Renal cortex interstitium (tissue), 11 donors: Measurements from ENCODE around the gene PDE12. TPM values are rescaled to one million over a fixed set of nuclear protein-coding genes. Genes with fewer than 3 reads are reported as not detected.
A peak's percentile ranks its signal among the peaks of the same experiment; 100 is the strongest.
"Not testable (repeated sequence)": the region's sequence is repeated elsewhere in the genome, so short reads cannot be mapped to it uniquely, and the experiment has no call there.

ENCODE experiments used
- DNase-seq, 11 donors: peaks; one replicate each; pipeline ENCODE4 v3.0.0-alpha.2; 2013; ENCODE audit warnings: low read depth in 9 of 11, low spot score in 4 of 11; ENCODE audit errors: extremely low read depth in 1 of 11
- polyA plus RNA-seq, 3 donors: library from polyadenylated mRNA; unstranded; fragments of 120-200 nt; gene quantifications; one replicate each; pipeline ENCODE4 v1.2.1, GENCODE V29; 2013; ENCODE audit not compliant: insufficient read length in 3 of 3

The PDE12 gene
- polyA plus RNA-seq, 3 donors: 12.4 to 13.2 (median 12.5) TPM

DNA sequence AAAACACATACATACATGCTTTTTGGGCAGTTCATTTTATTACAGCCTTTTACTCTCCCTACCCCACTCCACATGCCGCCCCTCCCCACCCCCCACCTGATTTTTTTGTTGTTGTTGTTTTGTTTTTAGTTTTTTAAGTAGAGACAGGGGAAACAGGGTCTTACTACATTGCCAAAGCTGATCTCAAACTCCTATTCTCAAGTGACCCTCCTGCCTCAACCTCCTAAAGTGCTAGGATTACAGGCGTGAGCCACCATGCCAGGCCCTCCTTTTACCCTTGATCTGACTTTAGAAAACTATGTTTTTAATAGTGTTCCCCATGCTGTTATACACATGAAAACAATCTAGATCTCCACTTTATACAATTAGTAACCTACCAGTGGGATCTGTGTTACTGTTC lies 14.8 kb downstream of the PDE12 start:
- no peak for DNase-seq

DNA sequence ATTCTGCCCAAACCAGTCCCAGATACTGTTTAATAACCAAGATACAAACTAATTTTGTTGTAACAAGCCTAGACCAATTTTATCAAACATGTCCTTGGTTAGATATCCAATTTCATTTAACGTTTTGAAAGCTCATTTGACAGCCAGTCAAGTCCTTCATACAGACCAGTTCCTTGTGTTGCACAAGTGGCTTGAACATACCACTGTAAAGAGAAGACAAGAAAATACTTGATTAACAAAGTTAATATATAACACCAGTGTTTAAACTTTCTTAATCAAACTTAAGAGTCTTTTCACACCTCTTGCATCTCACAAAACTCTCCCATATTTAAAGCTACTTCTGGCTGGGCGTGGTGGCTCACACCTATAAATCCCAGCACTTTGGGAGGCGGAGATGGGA lies 16.0 kb downstream of the PDE12 start:
- no peak for DNase-seq

DNA sequence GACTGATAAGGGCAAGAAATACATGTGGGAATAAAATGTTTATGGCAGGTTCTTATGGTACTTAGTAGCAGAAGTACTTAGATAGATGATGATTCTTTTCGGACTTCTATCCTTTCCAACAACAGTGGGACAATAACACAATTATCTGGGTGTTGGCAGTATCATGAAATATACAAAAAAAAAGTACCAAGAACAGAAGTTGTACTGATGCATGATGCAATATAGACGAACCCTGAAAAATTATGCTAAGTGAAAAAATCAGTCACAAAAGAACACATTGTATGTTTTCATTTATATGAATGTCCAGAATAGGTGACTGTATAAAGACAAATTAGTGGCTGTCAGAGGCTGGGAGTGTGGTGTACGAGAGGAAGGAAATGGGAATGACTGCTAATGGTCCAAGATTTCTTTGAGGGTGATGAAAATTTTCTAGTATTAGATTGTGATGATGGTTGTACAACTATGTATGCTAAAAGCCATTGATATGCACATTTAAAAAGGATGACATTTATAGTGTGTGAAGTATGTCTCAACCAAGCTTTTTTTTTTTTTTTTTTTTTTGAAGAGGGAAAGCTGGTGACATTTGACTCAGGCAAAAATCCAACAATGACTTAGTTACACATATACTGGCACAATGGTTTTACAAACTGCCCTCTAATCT lies 20.0 kb downstream of the PDE12 start:
- no peak for DNase-seq

DNA sequence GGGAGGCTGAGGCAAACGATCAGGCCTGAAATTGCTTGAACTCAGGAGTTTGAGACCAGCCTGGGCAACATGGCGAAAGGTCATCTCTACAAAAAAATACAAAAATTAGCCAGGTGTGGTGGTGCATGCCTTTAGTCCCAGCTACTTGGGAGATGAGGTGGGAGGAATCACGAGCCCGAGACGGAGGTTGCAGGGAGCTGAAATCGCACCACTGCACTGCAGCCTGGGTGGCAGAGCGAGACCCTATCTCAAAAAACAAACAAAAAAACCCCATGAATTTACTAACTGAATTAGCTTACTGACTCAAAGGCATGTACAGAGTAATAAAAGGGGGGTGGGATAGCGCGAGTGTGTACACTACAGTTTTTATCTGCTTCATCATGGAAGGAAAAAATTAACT lies 21.7 kb downstream of the PDE12 start:
- DNase-seq: peak in 1 of 11 donors; percentile 24

DNA sequence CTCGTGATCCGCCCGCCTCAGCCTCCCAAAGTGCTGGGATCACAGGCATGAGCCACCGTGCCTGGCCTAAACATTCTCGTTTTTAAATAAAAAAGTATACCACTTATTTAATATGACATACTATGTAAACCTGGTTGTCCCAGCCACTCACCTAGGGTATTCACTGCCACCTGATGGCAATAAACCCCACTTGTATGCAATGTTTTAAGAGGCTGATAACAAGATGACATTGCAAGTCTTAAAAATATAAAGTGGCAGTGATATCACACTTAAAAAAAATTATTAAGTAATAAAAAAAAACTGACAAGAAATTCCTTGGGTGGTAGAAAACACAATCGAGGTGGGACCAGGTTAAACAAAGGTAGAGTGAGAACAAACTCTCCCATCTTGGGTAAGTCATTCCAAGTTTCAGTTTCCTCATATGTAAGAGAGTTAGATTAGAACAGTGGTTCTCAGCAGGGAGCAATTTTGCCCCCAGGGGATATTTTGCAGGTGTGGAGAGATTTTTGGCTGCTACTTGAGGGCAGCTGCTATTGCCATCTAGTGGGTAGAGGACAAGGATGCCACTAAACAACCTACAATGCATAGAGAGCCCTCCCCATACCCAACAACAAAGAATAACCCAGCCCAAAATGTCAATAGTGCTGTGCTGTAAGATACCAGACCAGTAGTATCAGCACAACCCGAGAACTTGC lies 26.5 kb downstream of the PDE12 start:
- peak in 1 of 11 donors; percentile 11 for DNase-seq

DNA sequence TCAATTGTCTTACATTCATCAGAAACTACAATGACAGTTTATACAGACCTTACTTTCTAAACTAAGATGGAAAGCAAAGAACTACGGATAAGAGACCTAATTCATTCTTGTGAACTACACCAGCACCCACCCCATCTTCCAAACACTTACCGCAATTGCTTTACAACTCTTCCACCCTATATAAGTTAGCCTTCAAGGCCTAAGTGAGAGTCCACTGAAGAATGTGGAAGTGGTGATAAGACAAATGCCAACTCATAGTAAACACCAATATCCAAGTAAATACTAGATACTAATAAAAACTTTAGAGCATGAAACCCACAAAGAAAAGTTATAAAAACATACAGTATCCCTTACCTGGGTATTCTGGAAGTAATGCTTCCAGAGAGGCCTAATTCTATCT lies 27.5 kb downstream of the PDE12 start:
- DNase-seq: no peak

DNA sequence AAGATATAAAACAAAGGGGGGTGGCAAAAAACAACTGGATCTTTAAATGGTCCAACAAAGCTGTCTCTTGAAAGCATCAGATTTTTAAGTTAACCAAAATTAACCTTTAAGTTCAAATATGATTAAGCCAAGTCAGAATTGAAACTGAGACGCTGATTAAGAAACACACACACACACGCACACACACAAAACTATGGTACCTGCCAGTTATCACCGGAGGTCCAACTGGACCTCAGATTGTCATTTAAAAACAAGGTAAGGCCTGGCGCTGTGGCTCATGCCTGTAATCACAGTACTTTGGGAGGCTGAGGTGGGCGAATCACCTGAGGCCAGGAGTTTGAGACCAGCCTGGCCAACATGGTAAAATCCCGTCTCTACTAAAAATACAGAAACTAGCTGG lies 30.7 kb downstream of the PDE12 start:
- no peak for DNase-seq

DNA sequence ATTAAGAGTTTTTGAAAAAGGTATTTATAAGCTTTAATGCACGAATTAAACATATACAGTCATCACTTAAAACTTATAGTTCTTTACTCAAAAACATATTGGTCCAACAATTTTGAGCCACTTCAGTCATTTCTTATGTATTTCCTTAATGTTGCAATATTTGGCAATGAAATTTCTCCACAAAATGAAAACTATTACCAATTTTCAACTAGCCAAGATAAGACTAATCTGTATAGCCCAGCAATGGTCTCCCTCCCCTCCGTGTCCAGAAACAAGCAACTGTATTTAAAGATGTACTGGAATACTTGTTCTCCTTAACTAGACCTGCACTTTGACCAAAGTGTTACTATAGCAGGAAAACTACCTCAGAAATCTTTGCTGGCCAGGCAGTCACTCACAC lies 31.8 kb downstream of the PDE12 start:
- DNase-seq: no peak

DNA sequence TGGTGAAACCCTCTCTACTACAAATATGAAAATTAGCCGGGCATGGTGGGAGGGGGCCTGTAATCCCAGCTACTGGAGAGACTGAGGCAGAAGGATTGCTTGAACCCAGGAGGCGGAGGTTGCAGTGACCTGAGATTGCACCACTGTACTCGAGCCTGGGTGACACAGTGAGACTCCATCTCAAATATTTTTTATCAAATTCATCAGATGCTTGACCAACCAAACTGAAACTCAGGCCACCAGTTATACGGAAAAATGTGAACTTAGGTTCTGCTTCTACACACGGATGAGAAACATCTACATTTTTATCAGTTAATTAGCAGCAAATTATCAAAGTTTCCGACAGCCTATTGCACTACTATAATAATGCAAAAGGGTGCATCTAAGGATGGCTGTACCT lies 36.2 kb downstream of the PDE12 start:
- no peak for DNase-seq

DNA sequence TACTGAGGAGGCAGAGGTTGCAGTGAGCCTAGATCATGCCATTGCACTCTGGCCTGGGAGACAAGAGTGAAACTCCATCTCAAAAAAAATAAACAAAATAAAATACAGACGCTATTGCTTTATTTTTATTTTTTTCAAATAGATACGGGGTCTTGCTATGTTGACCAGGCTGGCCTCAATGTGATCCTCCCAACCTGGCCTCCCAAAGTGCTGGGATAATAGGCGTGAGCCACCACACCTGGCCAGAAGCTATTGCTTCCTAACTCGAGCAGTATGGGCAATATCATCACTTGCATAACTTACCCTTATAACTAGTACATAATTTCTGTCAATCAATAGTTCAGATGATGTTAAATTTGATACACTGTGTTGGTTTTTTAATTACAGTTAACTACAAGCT lies 38.1 kb downstream of the PDE12 start:
- no peak for DNase-seq

DNA sequence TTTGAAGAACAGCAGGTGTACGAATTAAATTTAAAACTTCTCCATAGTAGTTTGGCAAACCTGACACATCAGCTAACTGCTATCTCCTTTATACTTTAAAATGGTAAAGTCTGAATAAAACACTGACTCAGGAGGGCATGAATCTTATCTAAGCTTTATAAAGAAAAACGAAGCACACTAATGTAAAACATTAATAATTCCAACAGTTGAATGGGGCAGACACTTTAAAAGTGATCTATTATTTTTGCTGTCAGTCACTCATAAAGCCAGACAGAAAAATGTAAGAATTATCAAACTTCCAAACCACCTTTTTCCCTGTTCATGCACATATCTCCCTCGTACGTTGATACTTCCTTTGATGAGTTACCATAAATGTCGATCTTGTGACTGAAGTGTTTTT lies 38.5 kb downstream of the PDE12 start:
- DNase-seq: no peak

DNA sequence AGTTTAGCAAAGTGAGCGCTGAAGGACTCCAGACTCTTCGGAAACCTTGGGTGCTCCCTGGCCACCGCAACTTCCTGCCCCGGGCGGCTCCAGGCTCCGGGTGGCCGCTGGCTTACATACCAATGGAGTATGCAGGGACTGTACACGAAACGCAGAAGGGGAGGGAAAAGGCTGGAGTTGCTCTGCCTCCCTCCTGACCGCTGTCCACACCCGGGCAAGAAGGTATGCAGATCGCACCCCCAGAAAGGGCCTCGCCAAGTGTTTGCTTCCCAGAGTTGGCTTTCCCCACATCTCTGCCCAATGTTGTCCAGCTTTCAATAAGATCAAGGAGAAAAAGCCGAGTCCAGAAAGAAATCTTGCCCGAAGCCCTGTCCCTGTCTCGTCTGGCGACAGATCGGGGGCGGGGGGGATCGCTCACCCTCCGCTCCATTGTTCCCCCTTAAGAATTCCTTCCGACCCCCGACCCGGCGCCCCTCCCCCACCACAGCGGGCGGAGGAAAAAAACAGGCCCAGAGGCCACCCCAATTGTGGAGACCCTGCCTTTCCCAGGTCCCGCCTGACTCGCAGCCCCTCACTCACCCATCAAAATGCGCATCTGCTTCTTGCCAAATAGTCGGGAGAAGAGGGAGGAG lies 40.5 kb downstream of the PDE12 start:
- DNase-seq: peak in 8 of 11 donors; percentile 45 to 66 (median 56)

DNA sequence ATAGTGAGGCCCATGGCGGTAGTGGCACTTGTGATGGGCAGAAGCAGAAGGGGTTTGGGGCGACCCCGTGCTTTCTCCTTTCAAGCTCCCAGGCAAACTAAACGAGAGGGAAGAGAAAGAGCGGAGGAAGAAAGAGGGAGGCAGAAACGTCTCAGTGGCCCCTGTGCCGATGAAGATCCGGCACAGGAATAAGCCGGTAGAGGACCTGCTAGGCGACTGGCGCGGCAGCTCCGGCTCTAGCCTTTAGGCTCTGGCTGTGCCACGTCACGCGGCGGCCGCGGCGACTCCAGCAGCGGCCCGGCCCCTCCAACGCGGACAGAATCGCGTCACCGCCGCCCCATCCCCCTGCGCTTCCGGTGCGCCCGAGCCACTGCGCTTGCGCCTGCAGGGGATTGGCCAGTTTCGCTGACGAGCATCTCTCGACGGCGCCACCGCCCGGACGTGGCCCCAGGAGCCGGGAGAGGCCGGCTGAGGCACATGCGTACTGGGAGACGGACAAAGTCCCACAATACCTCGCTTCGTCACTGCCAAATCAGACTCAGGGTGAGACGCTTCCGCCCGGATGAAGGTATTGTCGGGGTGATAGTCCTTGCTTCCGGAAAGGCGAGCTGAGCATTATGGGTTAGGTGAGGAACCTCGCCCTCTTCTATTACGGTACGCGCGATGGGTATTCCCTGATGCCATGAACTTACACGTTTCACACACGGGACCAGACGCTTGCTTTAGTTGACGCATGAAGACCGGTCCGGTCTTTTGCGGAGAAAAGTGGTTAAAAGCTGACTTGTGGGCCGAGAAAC lies 41.3 kb downstream of the PDE12 start, which contains the start of gene ARF4:
TSS of gene ARF4 (minus strand) at position 218 of the 797 bp plus-strand sequence. CDS start at position 14, 204 bp downstream.
- DNase-seq: peak; percentile 93 to 99 (median 98)

DNA sequence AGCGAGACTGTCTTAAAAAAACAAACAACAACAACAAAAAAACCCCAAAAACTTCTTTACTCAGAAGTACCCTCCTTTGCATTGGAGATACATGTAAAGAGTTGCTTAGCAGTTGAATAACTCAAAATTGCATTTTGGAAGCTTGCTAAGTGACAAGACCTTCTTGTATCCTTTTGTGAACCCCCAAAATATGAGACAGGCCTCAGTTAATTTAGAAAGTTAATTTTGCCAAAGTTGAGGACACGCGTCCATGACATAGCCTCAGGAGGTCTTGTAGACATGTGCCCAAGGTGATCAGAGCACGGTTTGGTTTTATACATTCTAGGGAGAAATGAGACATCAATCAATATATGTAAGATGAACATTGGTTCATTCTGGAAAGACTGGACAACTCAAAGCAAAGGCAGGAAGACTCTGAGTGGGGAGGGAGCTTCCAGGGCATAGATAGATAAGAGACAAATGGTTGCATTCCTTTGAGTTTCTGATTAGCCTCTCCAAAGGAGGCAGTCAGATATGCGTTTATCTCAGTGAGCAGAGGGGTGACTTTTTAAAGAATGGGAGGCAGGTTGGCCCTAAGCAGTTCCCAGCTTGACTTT lies 42.8 kb downstream of the PDE12 start:
- no peak for DNase-seq

DNA sequence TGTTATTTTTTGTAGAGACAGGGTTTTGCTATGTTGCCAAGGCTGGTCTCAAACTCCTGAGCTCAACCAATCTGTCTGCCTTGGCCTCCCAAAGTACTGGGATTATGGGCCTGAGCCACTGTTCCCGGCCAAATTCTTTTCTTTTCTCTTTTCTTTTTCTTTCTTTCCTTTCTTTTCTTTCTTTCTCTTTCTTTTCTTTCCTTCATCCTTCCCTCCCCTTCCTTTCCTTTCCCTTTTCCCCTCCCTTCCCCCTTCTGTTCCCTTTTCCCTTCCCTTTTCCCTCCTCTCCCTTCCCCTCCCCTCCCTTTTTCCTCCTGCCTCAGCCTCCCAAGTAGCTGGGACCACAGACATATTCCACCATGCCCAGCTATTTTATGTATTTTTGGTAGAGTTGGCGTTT lies 44.1 kb downstream of the PDE12 start:
- no peak for DNase-seq

DNA sequence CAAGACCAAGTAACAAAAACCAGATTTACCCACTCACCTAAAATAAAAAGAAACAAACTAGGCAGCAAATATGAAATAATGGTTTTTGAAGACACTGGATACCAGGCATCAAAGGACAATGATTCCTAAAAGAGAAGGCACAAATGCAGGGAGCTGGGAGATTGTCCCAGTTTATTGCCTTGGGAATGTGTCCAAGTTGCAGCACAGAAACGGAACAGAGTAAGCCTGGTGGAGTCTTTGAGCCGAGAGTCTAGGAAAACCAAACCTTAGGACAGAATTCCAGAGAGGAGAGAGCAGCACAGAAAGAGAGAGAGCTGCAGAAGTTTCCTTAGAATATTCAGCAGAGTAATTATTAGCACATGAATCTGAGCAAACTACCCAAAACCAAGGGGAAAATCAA lies 48.9 kb downstream of the PDE12 start:
- no peak for DNase-seq

DNA sequence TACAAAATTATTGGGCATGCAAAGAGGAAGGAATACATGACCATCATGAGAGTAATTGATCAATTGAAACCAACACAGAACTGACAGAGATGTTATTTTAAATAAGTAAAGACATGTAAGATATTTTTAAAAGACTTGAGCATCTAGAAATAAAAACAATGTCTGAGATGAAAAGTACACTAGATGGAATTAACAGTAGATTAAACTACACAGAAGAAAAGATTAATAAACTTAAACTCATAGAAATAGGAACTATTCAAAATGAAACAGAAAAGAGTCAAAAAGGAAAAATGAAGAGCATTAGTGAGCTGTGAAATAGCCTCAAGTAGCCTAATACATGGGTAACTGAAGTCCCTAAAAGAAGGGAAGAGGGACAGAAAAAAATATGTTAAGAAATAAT lies 49.6 kb downstream of the PDE12 start:
- DNase-seq: no peak

DNA sequence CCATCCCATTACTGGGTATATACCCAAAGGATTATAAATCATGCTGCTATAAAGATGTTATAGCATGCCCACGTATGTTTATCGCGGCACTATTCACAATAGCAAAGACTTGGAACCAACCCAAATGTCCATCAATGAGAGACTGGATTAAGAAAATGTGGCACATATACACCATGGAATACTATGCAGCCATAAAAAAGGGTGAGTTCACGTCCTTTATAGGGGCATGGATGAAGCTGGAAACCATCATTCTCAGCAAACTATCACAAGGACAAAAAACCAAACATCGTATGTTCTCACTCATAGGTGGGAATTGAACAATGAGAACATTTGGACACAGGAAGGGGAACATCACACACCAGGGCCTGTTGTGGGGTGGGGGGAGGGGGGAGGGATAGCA lies 55.8 kb downstream of the PDE12 start:
- not testable (repeated sequence) for DNase-seq

DNA sequence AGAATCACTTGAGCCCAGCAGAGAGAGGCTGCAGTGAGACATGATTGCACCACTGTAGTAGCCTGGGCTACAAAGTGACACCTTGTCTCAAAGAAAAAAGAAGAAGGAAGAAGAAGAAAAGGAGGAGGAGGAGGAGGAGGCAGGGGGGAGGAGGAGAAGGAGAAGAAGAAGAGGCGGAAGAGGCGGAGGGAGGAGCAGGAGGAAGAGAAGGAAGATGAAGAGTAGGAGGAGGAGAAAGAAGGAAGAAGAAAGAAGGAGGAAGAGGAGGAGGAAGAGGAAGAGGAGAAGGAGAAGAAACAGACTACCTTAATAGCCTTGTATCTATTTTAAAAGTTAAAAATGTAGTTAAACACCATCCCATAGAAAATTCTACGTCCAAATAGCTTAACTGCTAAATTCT lies 60.2 kb downstream of the PDE12 start:
- DNase-seq: no peak
